DOHH2 (cell line): ENCODE data around the gene TANC1.

ENCODE experiments used
- CTCF ChIP-seq: fragments of 200-600 bp; sonication (generic); IDR thresholded peaks from one replicate; pipeline ENCODE4 v1.5.1; 2014; ENCODE audit warnings: antibody characterized with exemption, mild to moderate bottlenecking, low read depth, low read length; ENCODE audit not compliant: poor library complexity, severe bottlenecking
- EZH2phosphoT487 ChIP-seq: fragments of 200-600 bp; sonication (generic); IDR thresholded peaks from 2 replicates; pipeline ENCODE4 v1.6.1; 2017; ENCODE audit warnings: borderline replicate concordance, mild to moderate bottlenecking, antibody characterized with exemption, low read length, moderate library complexity, mixed read lengths

- TF ChIP-seq CTCF (no peak), EZH2phosphoT487 (no peak)
Measured at GRCh38 chr2:159128191-159128590, 159.8 kb downstream of the TANC1 start.
